Heart left ventricle (tissue), 16 donors: ENCODE measurements around the gene SPACDR. TPM values are rescaled to one million over a fixed set of nuclear protein-coding genes. Genes with fewer than 3 reads are reported as not detected.
"Not testable (repeated sequence)": the region's sequence is repeated elsewhere in the genome, so short reads cannot be mapped to it uniquely, and the experiment has no call there.

Source experiments
- ATAC-seq, 4 donors: fragments of 200-7000 bp; cut with Tn5 transposase; one replicate each; pipeline ENCODE4 v1.9.1; 2020 to 2022; ENCODE audit warnings: moderate library complexity in 4 of 4, mild to moderate bottlenecking in 3 of 4, moderate number of reproducible peaks in 1 of 4
- DNase-seq, 5 donors: peaks; one replicate each; pipeline ENCODE4 v3.0.0-alpha.2; 2020
- H3K27ac ChIP-seq, 12 donors: fragments of 200-600 bp; sonication (generic) in 4 of 12; one replicate each; pipeline versions ENCODE4 v1.5.0 to v1.8.0; 2016 to 2022; ENCODE audit warnings: mild to moderate bottlenecking in 2 of 12
- H3K27me3 ChIP-seq, 9 donors: fragments of 200-600 bp; sonication (generic) in 2 of 9; one replicate each; pipeline versions ENCODE4 v1.5.1 to v1.8.0; 2016 to 2022; ENCODE audit warnings: mild to moderate bottlenecking in 3 of 9
- H3K36me3 ChIP-seq, 9 donors: fragments of 200-600 bp; sonication (generic) in 2 of 9; one replicate each; pipeline versions ENCODE4 v1.5.0 to v1.8.0; 2018 to 2022; ENCODE audit warnings: mild to moderate bottlenecking in 2 of 9
- H3K4me1 ChIP-seq, 12 donors: fragments of 200-600 bp; sonication (generic) in 4 of 12; one replicate each; pipeline versions ENCODE4 v1.5.0 to v1.8.0; 2016 to 2022; ENCODE audit warnings: mild to moderate bottlenecking in 3 of 12
- H3K4me3 ChIP-seq, 12 donors: fragments of 200-600 bp; sonication (generic) in 4 of 12; one replicate each; pipeline versions ENCODE4 v1.5.0 to v1.8.0; 2017 to 2022; ENCODE audit warnings: mild to moderate bottlenecking in 9 of 12, moderate library complexity in 4 of 12
- H3K9me3 ChIP-seq, 12 donors: fragments of 200-600 bp; sonication (generic) in 4 of 12; one replicate each; pipeline versions ENCODE4 v1.5.0 to v1.8.0; 2016 to 2022; ENCODE audit warnings: mild to moderate bottlenecking in 1 of 12
- CTCF ChIP-seq, 12 donors: fragments of 200-600 bp; sonication (generic) in 4 of 12; IDR thresholded peaks; one replicate each; pipeline versions ENCODE4 v1.5.0 to v1.8.0; 2018 to 2022; ENCODE audit warnings: antibody characterized with exemption in 12 of 12, mild to moderate bottlenecking in 5 of 12
- POLR2A ChIP-seq, 2 donors: fragments of 450-650 bp; IDR thresholded peaks; one replicate each; pipeline ENCODE4 v1.6.1; 2017; ENCODE audit warnings: antibody characterized with exemption in 2 of 2, mild to moderate bottlenecking in 2 of 2, moderate library complexity in 2 of 2
- WGBS, 4 donors: extraction: QIAGEN DNeasy Blood & Tissue Kit in 2 of 4; methylation state at CpG; one replicate each; pipeline versions ENCODE4 v1.1.5 to v1.1.7; 2013 to 2018; 5-methylcytosine and 5-hydroxymethylcytosine counted together
- intact Hi-C, 10 donors: fragments of 100-400 bp; cut with DNase I; formaldehyde crosslinking; loops; one replicate each; pipeline versions ENCODE4 v1.11.1 to v1.14.2; 2022
- polyA plus RNA-seq, 2 donors: library from polyadenylated mRNA; stranded (reverse); fragments of 200-250 nt; gene quantifications; one replicate each; pipeline ENCODE4 v1.2.3, GENCODE V29; 2013
- total RNA-seq, 9 donors: library from RNA; depleted of rRNA in 2 of 9; stranded (reverse); fragments of >200 nt in 2 of 9; fragmentation: NEBNext Ultra II Directional in 3 of 9; extraction: Animal tissue kit (Norgen Biotek cat#: 25700) in 3 of 9; gene quantifications; one replicate each; pipeline versions ENCODE4 v1.1.0 to v1.2.4, GENCODE V29; 2016 to 2023
- donor health status: ischemic (EF 13 %, LVEDD 7.1; RV severe dilation, severe dysfunction).
- donor health status: healthy with polysubstance abuse.
- donor health status: DM: no; HTN: yes; CAD: no.
- donor health status: DM: no; HTN: no; CAD: no.
- donor health status: ischemic (EF 25% LVEDD 6.9; RV normal size, moderate dysfunction).
- donor health status: ischemic (EF 25% LVEDD 5.7; RV mildly dilated, moderate dysfunction).
- donor health status: healthy.
- donor health status: DM: yes; HTN: yes; CAD: no.
- donor health status: ischemic (EF 35%, LVEDD 5.7; RV mildly dilated, moderate dysfunction).
- donor health status: nonischemic (EF 11% LVEDD 7.7; RV severe dilation, severe dysfunction).
- donor health status: DM: yes; HTN: yes; CAD: no.
- donor health status: PGD.
- donor health status: ischemic (EF 29% LVEDD 5.4; RV normal size, mild dysfunction).
- donor health status: nonischemic (EF 23%, LVEDD 6.1; RV moderate dilation, normal function).

The SPACDR gene
- total and polyA plus RNA-seq, 11 donors = 0.27 to 0.78 (median 0.61) TPM; not detected in 4

- ATAC-seq (no peak), DNase-seq (no peak)
- TF ChIP-seq POLR2A (IDR thresholded peaks at IDR 0.05) (no peak), CTCF (IDR thresholded peaks at IDR 0.05) (no peak)
- Histone ChIP-seq H3K4me1 (no peaks in the 10 kb centered on the region), H3K36me3 (peaks cover 0 to 11% (median 4%) of the 10 kb centered on the region in 9 donors), H3K9me3 (no peaks in the 10 kb centered on the region), H3K4me3 (no peak overlapping the region), H3K27me3 (no peaks in the 10 kb centered on the region), H3K27ac (no peak overlapping the region)
- intact Hi-C loops = no loop called here
- 83 to 93% (median 91%) methylated on average over 11 to 14 of the region's 14 CpGs for WGBS, 4 donors
These were observed 7.5 kb downstream of the SPACDR start for GRCh38 chr7:100456562-100456961.

GRCh38 chr7:100455206-100455605 is 8.9 kb downstream of the SPACDR start:
- no peak overlapping the region for H3K4me3 ChIP-seq
- ATAC-seq = no peak
- no peaks in the 10 kb centered on the region for H3K27me3 ChIP-seq
- 90 to 95% (median 91%) methylated on average over 3 of the region's 3 CpGs for WGBS, 4 donors
- intact Hi-C loops = no loop called here
- peaks cover 0 to 5% (median 0%) of the 10 kb centered on the region in 9 donors for H3K36me3 ChIP-seq
- DNase-seq = no peak
- TF ChIP-seq CTCF (IDR thresholded peaks at IDR 0.05) (no peak), POLR2A (IDR thresholded peaks at IDR 0.05) (no peak)
- H3K4me1 ChIP-seq = peaks cover 0 to 8% (median 0%) of the 10 kb centered on the region in 12 donors
- H3K9me3 ChIP-seq = no peaks in the 10 kb centered on the region
- no peak overlapping the region for H3K27ac ChIP-seq

- WGBS, 4 donors = 92 to 98% (median 96%) methylated on average over 8 of the region's 8 CpGs
- H3K27me3 ChIP-seq, H3K36me3 ChIP-seq, H3K27ac ChIP-seq, H3K4me3 ChIP-seq, intact Hi-C loops, H3K9me3 ChIP-seq, ATAC-seq, DNase-seq: not testable (repeated sequence)
- H3K4me1 ChIP-seq = peaks cover 0 to 13% (median 1%) of the 10 kb centered on the region in 12 donors
These were observed 10.2 kb downstream of the SPACDR start for GRCh38 chr7:100453854-100454253.

GRCh38 chr7:100452513-100452912 is 11.5 kb downstream of the SPACDR start:
- no peak for ATAC-seq
- intact Hi-C loops = no loop called here
- 88 to 94% (median 92%) methylated on average over 3 of the region's 3 CpGs for WGBS, 4 donors

More at GRCh38 chr7:100452513-100452912, 11.5 kb downstream of the SPACDR start:
- DNase-seq = no peak
- Histone ChIP-seq H3K27me3 (no peaks in the 10 kb centered on the region), H3K4me3 (no peak overlapping the region), H3K4me1 (peaks cover 0 to 13% (median 1%) of the 10 kb centered on the region in 12 donors), H3K9me3 (no peaks in the 10 kb centered on the region), H3K36me3 (no peaks in the 10 kb centered on the region), H3K27ac (no peak overlapping the region)
- TF ChIP-seq POLR2A (IDR thresholded peaks at IDR 0.05) = no peak
- no peak for TF ChIP-seq CTCF (IDR thresholded peaks at IDR 0.05)
